ENCODE results near the gene GSX1. TPM values are rescaled to one million over a fixed set of nuclear protein-coding genes. Genes with fewer than 3 reads are reported as not detected.
A peak's percentile ranks its signal among the peaks of the same experiment; 100 is the strongest.

GSX1 gene
- total RNA-seq, 1 experiment from 2014 or later = not detected

DNA sequence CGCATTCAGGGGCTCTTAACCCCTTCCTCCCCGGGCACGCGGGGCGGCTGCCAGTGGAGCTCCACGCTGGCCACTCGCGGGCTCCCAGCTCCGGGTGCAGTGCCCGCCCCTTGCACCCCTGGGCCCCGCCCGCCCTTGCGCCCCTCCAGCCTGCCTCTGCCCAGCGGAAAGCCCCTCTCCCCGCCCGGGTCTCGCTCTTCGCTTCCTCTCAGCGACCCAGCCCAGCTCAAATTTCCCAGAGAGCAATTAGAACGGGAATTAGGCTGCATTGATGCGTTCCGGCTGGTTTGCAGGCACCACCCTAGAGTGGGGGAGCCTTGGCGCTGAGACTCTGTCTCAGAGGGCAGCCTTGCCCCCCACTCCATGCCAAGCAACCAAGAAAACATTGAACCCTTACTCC lies 1.8 kb upstream of the GSX1 start:
- no TSS peak for BruUV-seq (replicated peaks)
- Histone ChIP-seq H3K4me3 (ENCODE audit: low read depth in 2 of 2, low read length in 2 of 2) (peak overlapping the region in 1 of 2 experiments; percentile 38; a peak in 3 of 4 replicates), H3K36me3 (ENCODE audit: control insufficient read depth, insufficient read depth, low read length) (no peaks in the 10 kb centered on the region; the same call in 1 of the 2 replicates), H3K27ac (ENCODE audit: low read length) (no peak overlapping the region), H3K9me3 (ENCODE audit: control insufficient read depth, insufficient read depth, low read depth, low read length) (no peaks in the 10 kb centered on the region), H3K4me1 (ENCODE audit: control insufficient read depth, insufficient read depth, low read length) (peaks cover 6% of the 10 kb centered on the region; the same call in 1 of the 2 replicates), H3K27me3 (ENCODE audit: control insufficient read depth, insufficient read depth, low read length) (peaks cover 17% of the 10 kb centered on the region)
- in situ Hi-C loops (cut with HindIII; ENCODE audit: low pct_unique_long_range_greater_than_20kb, low sequenced_read_pairs) = no loop called here
- ChIA-PET CTCF (no interaction called here), POLR2A (no interaction called here)
- no peak for DNase-seq (ENCODE audit: low read depth, low spot score)
- intact Hi-C loops (cut with micrococcal nuclease; ENCODE audit: unreplicated experiment) = no loop called here
- TF ChIP-seq POLR2AphosphoS5 (IDR thresholded peaks at IDR 0.05; ENCODE audit: low read depth, low read length) (no peak), SIN3A (IDR thresholded peaks at IDR 0.05; ENCODE audit: borderline replicate concordance, insufficient read depth, low read depth, low read length) (no peak), TCF7L2 (IDR thresholded peaks at IDR 0.05; ENCODE audit: low read depth, low read length) (no peak)
- no peak for ATAC-seq

DNA sequence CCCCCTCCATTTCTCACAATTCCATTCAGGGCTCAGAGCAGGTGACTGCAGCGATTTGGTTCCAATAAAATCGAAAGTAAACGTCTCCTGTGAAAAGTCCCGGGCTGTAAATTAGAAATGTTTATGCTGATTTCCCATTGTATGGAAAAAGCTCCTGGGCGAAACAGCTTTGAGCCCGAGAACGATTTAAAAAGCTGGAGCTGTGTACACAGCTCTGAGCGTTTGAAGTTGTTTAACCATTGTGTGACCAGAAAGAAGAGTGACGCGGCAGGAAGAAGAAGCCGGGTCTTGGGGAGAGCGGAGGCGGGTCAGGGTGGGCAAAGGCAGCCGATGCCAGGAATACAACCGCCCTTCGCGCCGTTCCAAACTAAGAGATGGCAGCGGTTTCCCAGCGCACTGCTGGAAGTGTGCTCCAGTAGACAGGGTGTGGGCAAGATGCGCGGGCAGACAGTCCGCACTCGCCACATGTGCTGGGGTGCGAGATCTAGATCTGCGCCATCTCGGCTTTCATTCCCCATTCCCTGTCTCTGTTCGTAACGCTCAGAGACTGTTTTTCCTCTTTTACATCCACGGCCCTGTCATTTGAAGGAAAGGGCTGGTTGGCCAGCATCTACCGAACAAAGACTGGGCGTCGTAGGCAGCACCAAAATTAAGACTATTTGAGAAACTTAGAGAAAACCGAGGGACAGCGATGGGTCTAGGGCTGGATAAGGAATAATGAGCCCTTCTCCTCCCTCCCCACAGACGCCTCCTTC lies 960 bp upstream of the GSX1 start:
- in situ Hi-C loops (cut with HindIII; ENCODE audit: low pct_unique_long_range_greater_than_20kb, low sequenced_read_pairs) (no loop called here), intact Hi-C loops (cut with micrococcal nuclease; ENCODE audit: unreplicated experiment) (no loop called here)
- DNase-seq (ENCODE audit: low read depth, low spot score) (no peak), ATAC-seq (no peak)
- Histone ChIP-seq H3K36me3 (ENCODE audit: control insufficient read depth, insufficient read depth, low read length) (no peaks in the 10 kb centered on the region; the same call in 1 of the 2 replicates), H3K4me3 (ENCODE audit: low read depth in 2 of 2, low read length in 2 of 2) (peak overlapping the region; percentile 18 to 38; a peak in 3 of 4 replicates), H3K9me3 (ENCODE audit: control insufficient read depth, insufficient read depth, low read depth, low read length) (no peaks in the 10 kb centered on the region), H3K4me1 (ENCODE audit: control insufficient read depth, insufficient read depth, low read length) (peaks cover 6% of the 10 kb centered on the region; the same call in 1 of the 2 replicates), H3K27me3 (ENCODE audit: control insufficient read depth, insufficient read depth, low read length) (peaks cover 19% of the 10 kb centered on the region), H3K27ac (ENCODE audit: low read length) (no peak overlapping the region)
- TF ChIP-seq REST (IDR thresholded peaks at IDR 0.05; ENCODE audit: insufficient read depth in 1 of 2, low read depth in 2 of 2, low read length in 1 of 2) (no peak), SIN3A (IDR thresholded peaks at IDR 0.05; ENCODE audit: borderline replicate concordance, insufficient read depth, low read depth, low read length) (no peak), TCF7L2 (IDR thresholded peaks at IDR 0.05; ENCODE audit: low read depth, low read length) (no peak), POLR2AphosphoS5 (IDR thresholded peaks at IDR 0.05; ENCODE audit: low read depth, low read length) (no peak), CTCF (IDR thresholded peaks at IDR 0.05) (no peak)
- ChIA-PET CTCF (no interaction called here), POLR2A (no interaction called here)
- BruUV-seq (replicated peaks) = no TSS peak

DNA sequence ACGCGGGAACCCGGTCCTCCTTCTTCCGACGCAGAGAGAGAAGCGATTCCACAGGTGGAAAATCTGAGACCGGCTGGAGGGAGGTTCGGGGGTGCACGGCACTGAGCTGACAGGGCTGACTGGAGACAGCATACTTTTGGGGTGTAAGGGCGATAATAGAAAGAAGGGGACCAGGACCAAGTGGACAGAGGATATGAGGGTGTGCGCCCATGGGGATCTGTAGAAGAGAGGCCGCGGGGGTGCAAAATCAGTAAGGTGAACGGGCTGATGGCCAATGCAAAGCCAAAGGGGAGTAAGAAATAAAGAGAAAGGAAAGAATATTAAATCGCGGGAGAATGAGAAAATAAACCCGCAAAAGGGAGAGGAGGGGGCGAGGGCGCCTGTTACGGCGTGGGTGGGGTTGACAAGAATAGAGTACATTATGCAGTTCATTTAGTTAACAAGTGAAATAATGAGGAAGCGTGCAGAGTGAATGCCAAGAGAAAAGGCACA lies 336 bp upstream of the GSX1 start:
- no peak overlapping the region for H3K27ac ChIP-seq (ENCODE audit: low read length)
- intact Hi-C loops (cut with micrococcal nuclease; ENCODE audit: unreplicated experiment) = no loop called here

More for the DNA sequence above, 336 bp upstream of the GSX1 start:
- Histone ChIP-seq H3K27me3 (ENCODE audit: control insufficient read depth, insufficient read depth, low read length) (peaks cover 19% of the 10 kb centered on the region), H3K4me1 (ENCODE audit: control insufficient read depth, insufficient read depth, low read length) (peaks cover 6% of the 10 kb centered on the region; the same call in 1 of the 2 replicates), H3K4me3 (ENCODE audit: low read depth in 2 of 2, low read length in 2 of 2) (no peak overlapping the region), H3K36me3 (ENCODE audit: control insufficient read depth, insufficient read depth, low read length) (no peaks in the 10 kb centered on the region; the same call in 1 of the 2 replicates), H3K9me3 (ENCODE audit: control insufficient read depth, insufficient read depth, low read depth, low read length) (no peaks in the 10 kb centered on the region)
- DNase-seq (ENCODE audit: low read depth, low spot score) = no peak
- CTCF ChIA-PET = no interaction called here
- BruUV-seq (replicated peaks) = no TSS peak
- POLR2A ChIA-PET = no interaction called here
- TF ChIP-seq POLR2AphosphoS5 (IDR thresholded peaks at IDR 0.05; ENCODE audit: low read depth, low read length) = no peak
- no peak for TF ChIP-seq TCF7L2 (IDR thresholded peaks at IDR 0.05; ENCODE audit: low read depth, low read length)
- TF ChIP-seq REST (IDR thresholded peaks at IDR 0.05; ENCODE audit: insufficient read depth in 1 of 2, low read depth in 2 of 2, low read length in 1 of 2) = no peak
- no peak for TF ChIP-seq CTCF (IDR thresholded peaks at IDR 0.05)
- TF ChIP-seq SIN3A (IDR thresholded peaks at IDR 0.05; ENCODE audit: borderline replicate concordance, insufficient read depth, low read depth, low read length) = no peak
- ATAC-seq = no peak
- in situ Hi-C loops (cut with HindIII; ENCODE audit: low pct_unique_long_range_greater_than_20kb, low sequenced_read_pairs) = no loop called here
